Glomerular endothelial cell (primary cell): ENCODE data around the gene ERCC4. TPM values are rescaled to one million over a fixed set of nuclear protein-coding genes. Genes with fewer than 3 reads are reported as not detected.

Experiments
- DNase-seq: peaks from one replicate; pipeline ENCODE4 v3.0.0-alpha.2; 2011; ENCODE audit warnings: low read depth, low spot score; ENCODE audit errors: extremely low read depth
- total RNA-seq: library from RNA; depleted of rRNA; stranded (reverse); fragments of >200 nt; gene quantifications from 2 replicates; pipeline ENCODE4 v1.2.3, GENCODE V29; 2015

Gene ERCC4
- total RNA-seq, 1 donor from 2014 or later = 6.4 TPM

DNA sequence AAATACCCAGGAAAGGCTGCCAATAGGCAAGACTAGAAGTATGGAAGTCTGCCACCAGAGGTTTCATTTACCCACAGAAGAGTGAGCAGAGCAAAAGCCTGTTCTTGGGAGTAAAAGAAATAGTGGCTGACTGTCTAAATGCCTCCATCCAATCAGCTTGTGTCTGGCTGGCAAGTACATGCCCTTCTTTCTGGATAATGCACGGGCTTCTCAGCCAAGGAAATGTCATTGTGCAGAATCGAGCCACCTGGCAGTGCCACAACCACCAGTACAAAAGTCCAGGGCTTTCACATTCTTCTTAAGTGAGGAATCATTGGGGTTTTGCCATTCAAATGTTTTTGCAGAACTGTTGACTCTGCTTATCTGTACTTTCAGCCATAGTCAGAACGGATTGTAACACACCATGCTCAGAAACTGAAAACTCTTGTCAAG, 10.1 kb upstream of the ERCC4 start:
- no peak for DNase-seq

DNA sequence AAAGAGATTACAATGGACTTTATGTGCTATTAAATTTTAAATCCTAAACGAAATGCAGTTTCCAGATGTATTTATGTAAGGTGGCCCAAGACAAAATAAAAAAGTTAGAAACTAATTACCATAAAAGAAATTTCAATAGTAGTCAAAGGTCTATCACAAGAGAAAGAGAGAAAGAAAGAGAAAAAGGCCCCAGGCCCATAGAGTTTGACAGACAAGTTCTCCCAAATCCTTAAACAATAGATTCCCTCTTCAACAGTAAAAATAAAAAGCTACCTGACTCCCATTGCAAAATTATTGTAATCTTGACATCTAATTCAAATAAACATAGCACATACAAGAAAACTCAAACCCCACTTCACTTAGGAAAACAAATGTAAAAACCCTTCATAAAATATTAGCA, 8.6 kb upstream of the ERCC4 start:
- no peak for DNase-seq

DNA sequence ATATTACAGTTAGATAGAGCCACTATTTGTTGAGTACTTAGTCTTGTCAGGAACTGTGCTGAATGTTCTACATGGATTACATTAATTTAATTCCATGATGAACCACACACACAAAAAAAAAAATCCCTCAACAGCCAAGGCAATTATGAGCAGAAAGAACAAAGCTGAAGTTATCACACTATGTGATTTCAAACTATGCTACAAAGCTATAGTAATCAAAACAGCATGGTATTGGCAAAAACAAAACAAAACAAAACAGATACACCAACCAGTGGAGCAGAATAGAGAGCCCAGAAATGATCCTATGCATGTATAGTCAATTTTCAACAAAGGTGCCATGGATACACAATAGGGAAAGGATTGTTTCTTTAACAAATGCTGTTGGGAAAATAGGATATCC, 8.1 kb upstream of the ERCC4 start:
- DNase-seq = no peak

DNA sequence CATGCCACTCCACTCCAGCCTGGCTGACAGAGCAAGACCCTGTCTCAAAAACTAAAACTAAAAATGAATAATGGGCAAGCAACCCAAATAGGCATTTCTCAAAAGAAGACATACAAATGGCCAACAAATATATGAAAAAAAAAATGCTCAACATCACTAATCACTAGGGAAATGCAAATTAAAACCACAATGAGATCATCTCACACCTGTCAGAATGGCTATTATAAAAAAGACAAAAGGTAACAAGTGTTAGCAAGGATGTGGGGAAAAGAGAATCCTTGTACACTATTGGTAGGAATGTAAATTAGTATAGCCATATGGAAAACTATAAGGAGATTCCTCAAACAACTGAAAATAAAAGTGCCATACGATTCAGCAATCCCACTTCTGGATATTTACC, 7.1 kb upstream of the ERCC4 start:
- DNase-seq = no peak

DNA sequence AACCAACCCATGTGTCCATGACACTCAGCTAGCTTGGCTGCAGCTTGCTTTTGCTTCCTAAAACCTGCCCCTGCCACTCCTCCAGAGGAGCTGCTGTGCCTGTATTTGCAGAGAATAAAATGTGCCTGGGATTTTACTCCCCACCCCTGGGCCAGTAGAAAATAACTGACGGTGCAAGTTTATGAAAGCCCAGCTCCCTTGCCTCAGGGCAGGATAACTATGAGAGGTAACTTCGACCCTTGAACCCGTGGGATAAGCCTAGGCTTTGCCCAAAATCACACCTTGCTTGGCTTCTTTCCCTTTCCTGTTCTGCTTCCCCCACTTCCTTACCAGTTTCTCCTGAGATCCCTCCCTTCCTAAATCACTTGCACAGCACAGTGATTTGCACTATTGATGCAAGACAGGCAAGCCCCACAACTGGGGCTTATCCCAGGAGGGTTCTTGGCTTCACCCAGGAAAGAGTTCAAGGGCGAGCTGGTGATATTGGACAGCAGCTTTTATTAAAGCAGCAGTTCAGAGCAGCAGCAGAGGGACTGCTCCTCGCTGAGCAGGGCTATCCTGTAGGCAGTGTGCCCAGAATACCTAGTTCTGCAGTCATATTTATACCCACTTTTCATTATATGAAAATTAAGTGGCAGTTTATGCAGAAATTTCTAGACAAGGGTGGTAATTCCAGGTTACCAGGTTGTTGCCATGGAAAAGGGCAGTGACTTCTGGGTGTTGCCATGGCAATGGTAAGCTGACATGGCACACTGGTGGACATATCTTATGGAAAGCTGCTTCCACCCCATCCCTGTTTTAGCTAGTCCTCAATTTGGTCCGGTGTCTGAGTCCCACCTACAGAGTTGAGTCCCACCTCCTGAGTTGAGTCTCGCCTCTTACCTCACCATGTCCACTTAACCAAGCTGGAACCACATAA, 6.3 kb upstream of the ERCC4 start:
- DNase-seq = no peak

DNA sequence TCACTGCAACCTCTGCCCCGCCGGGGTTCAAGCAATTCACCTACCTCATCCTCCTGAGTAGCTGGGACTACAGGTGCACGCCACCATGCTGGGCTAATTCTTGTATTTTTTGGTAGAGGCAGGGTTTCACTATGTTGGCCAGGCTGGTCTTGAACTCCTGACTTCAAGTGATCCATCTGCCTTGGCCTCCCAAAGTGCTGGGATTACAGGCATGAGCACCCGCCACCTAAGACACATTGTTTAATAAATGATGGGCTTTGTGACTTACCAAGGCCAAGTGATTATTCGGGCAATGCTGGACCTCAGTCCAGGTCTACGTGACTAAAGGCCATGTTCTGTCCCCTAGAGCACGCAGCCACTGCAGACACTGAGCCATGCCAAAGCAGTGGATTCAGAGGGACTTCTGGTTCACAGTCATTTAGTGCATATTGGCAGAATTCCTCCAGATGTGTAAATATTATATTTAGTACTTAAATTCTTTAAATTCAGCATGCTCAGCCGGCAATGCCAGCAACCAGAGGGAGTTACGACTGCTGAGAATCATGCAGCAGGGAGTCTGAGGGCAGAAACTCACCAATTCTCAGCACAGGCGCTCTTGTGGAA, 4.8 kb upstream of the ERCC4 start:
- no peak for DNase-seq

DNA sequence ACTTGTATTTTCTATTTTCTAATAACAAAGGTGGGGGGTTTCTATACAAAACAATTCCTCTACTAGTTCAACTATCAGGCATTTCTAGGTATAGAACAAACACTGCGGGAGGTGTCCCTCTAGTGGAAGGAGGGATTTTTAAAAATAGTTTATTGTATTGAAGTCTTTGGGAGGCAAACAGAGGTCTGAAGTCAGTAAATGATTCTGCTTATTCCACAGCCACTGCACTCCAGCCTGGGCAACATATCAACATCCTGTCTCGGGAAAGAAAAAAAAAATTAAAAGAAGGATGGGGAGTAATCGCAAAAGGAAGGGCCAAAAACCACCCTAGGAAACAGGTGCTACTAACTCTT, 648 bp upstream of the ERCC4 start:
- DNase-seq = peak; percentile 25

DNA sequence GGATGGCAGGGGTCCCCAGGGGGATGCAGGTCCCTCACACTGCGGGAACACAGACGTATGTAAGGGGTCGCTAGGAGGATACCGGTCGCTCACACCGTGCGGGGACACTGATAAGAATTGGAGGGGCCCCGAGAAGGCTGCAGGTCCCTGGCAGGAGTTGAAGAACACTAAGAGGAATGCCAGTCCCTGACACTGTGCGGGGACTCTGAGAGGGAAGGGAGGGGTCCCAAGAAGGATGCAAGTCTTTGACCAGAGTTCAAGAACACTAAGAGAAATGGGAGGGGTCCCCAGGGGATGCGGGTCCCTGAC, 510 bp downstream of the ERCC4 start:
- DNase-seq = no peak

DNA sequence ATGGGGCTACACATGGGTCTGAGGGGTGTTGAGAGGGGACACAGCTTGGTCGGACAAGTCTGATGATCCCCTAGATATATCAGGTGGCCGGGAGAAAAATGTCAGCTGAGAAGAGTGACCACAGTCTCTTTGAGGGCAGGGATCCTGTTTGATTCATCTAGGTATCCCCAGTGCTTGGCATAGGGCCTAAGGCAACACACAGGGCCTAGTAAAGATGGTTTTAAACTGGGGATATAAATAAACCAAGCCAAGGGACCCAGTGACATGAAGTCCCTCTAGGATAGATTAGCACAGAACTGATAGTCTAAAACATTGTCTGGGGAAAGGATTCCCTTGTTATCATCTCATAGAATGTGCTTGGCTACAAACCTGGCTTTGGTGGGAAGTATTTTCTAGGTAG, 1.4 kb downstream of the ERCC4 start:
- DNase-seq = no peak

DNA sequence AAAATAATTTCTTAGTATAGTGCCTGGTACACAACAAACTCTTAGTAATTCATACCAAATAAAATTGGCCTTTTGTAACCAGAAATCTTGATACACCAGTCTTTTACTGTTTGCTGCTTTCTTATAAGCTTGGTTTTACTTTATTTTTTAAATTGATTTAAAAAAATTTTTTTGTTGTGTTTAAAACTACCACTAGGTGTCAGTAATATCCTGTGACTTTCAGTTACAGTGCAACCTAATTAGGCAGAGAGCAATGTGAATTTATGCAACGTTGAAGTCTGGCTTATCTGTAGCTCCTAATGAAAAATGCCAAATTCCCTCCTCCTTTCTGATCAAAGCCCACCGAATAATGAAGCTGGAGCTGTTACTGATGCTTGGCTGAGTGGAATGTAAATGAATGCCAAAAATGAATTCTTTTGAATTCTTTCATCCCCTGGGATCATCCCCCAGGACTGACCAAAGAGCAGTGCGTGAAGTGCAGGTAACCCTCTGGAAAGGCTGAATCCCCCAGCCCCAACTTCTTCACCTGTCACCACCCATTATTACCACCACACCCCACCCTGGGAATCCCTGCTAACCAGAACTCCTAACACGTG, 3.8 kb downstream of the ERCC4 start:
- DNase-seq = peak; percentile 48

DNA sequence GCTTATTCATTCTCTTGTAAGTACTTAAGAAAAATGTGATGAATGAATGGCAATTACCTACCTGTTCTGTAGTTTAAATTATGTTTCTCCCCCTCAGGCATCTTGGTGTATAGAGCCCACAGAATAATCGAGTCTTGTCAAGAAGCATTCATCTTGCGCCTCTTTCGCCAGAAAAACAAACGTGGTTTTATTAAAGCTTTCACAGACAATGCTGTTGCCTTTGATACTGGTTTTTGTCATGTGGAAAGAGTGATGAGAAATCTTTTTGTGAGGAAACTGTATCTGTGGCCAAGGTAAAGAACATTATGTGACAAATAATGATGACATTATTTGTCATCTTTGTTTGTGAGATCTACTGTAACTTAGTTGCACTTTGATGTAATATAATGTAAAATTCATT, 6.5 kb downstream of the ERCC4 start:
- DNase-seq = no peak

DNA sequence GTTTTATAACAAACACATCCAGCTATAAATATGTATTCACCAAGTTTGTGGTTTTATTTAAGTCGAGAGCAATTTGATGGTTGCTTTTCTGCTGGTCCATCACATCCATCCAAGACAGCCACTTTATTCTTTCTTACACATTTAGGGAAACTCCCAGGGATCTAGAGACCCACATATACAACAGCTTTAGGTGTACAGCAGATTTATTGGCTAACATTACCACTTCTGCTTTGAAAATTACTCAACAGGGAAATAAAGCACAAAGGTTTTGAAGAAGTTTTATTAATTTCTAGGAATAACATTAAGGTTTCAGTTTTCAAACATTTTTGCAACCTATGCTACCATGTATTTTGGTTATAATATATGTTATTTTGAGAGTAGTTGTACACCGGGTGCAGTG, 6.9 kb downstream of the ERCC4 start:
- no peak for DNase-seq

DNA sequence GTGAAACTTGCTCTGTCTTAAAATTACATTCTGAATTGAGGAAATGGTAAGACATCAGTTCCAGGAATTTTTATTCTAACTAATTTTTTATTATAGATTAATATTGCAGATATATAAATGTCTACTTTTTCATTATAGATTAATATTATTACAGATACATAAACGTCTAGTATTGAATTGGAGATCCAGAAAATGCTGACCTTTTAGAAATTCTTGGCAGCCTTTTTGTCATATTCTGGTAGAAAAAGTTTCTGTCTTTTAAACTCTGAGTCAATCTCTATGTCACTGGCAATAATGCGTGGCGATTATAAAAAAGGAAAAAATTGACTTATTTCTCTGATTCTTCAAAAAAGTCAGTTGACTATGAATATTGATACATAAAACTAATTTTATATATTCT, 8.7 kb downstream of the ERCC4 start:
- DNase-seq = no peak

DNA sequence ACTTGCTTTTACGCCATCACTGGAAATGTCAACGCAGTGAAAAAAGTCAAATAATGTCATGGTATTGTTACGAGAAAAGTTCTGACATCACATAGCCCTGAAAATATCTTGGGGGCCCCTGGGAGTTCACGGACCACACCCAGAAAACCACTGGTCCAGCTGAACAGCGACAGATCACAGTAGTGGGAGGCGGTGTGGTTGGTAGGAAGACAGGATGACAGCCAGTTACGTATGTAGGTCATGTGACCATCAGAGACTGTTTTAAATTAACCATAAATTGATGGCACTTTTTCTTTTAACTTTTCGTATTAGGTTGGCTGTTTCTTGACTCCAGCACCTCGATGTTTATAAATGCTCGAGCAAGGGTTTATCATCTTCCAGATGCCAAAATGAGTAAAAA, 11.9 kb downstream of the ERCC4 start:
- no peak for DNase-seq

DNA sequence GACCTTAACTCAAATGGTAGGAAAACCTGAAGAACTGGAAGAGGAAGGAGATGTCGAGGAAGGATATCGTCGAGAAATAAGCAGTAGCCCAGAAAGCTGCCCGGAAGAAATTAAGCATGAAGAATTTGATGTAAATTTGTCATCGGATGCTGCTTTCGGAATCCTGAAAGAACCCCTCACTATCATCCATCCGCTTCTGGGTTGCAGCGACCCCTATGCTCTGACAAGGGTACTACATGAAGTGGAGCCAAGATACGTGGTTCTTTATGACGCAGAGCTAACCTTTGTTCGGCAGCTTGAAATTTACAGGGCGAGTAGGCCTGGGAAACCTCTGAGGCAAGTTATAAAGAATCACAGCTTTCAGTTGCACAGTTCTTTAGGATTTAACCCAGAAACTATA, 15.5 kb downstream of the ERCC4 start:
- no peak for DNase-seq

DNA sequence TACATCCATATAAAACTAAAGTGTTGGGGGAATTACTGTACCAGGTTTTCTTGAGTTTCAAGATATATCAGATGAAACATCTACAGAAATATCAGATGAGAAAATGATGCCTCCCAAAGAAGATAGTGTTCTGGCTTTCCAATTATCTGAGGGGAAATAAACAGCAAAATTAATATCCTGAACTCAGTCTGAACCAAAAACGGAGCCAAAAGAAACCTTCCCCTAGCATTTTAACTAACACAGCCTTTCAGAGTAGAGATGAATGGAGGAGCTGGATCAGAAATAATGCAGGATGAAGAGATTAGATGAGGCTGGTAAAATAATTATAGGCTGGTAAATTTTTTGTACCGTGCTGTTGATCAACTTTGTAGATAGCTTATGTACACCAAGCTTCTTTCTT, 16.2 kb downstream of the ERCC4 start:
- no peak for DNase-seq

DNA sequence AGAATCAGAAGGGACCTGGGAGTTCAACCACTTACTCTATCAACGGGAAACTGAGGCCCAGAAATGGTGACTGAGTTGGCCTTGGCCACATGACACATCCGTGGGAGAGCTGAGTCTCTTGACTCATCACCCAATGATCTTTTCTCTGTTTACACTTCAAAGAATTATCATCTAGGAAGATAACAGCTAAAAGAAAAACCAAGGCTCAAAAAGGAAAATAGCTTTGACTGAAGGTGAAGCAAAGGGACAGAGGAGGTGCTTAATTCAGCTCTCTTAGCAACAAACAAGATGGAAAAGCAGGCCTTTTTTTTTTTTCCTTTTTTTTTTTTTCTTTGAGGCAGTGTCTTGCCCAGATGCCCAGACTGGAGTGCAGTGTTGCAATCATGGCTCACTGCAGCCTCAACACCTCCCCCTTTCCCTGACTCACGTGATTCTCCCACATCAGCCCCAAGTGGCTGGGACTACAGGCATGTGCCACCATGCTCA, 16.7 kb downstream of the ERCC4 start:
- no peak for DNase-seq

DNA sequence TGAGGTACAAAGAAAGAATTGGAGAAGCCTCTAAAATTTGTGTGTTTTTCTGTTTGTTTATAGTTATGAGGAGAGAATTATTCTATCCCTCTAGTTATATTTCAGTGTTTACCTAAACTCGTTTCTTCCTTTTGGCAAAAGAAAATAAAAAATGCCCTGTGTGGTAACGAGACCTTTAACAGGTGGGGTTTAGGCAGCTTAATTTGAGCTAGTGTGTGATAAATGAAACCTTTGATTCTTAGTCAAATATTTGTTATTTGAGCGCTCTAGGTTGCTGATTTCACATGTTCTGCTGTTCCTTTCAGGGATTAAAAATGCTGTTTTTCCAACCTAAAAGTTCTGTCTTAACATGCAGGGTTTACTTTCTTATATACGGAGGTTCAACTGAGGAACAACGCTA, 17.5 kb downstream of the ERCC4 start:
- DNase-seq = no peak

DNA sequence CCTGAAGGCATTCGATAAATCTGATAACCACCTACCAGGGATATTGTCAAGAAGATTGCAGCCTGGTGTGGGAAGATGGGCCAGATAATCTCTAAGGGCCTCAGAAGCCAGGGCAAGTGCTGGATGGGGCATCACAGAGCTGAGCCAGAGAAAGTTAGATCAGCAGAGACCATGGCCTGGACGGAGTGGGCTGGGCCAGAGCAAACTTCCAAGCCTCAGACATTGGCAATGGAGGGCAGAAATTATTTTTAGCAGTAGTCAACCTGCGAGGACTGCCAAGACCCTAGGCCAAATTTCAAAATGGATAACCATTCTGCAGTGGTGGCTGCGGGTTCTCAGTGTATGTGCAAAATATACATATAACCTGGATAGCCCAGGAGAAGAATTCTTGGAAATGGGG, 18.5 kb downstream of the ERCC4 start:
- no peak for DNase-seq

DNA sequence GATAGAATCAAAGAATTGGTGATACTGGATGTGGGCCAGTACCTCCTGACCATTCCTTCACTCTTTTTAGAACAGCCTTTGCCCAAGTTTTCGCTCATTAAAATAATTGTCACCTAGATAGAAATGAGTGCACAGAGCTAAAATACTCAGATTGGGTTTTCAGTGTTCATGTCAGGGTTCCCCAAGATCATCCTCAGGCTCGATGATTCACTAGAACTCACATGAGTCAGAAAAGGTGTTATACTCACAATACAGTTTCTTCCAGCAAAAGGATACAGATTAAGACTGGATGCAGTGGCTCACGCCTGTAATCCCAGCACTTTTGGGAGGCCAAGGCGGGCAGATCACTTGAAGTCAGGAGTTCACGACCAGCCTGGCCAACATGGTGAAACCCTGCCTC, 19.9 kb downstream of the ERCC4 start:
- DNase-seq = no peak

DNA sequence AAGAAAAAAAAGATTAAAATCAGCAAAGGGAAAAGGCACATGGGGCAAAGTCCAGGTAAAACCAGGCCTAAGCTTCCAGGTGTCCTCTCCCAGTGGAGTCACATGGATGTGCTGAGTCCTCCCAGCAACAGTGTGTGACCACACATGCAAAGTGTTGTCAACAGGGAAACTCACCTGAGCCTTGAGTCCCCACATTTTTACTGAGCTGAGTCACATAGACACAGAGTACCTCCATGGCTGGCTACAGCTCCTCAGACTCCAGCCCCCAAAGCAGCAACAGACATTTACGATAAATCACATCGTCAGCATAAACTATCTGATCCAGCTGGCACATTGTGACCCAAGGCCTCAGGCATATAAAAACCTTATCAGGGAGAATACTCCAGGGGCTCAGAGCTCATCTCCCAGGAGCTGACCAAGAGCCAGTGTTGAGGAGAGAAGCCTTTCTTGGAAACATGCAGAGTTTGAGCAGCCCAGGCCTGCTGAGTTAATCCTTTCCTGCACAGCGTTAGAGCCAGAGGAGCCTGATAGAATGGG, 20.5 kb downstream of the ERCC4 start:
- no peak for DNase-seq

DNA sequence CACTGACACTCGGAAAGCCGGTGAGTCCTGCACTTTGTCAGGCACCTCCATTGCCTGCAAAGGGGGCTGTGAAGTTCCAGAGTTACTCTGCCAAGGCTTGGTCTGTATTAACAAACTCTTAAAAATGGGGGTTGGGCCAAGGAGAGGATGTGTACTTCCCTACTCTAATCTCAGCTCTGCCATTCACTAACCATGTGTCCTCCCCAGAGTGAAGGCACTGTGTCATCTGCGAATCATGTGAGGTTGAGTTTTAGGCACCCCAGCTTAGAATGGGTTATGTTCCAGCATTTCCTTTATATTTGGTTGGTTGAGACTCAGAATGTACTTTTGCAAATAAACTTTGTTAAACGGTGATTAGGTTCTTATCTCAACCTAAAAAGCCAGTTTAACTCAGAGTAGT, 24.9 kb downstream of the ERCC4 start:
- DNase-seq = no peak
